ENCODE measurements around the gene SLC24A4. TPM values are rescaled to one million over a fixed set of nuclear protein-coding genes. Genes with fewer than 3 reads are reported as not detected.

The SLC24A4 gene
- total and polyA plus RNA-seq, 2 of the 4 experiments (the other 2 are of a cell fraction) = not detected

DNA sequence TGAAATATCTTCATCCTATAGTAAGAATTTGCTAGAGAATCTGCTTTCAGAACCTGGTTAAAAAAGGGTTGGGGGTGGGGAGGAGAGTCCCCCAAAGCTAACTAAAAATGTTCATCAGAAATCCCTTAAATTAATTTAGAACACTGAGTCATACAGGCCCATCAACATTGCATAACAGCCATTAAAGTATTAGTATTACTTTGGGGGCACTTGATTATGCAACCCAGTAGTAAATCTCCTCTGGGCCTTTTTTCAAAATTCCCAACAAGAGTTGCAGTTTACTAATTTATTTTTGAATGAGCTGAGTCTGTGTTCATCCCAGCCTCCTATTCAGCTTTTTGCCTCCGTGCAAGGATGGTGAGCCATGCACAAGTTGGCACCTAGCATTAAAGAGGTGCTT, 8.8 kb upstream of the SLC24A4 start:
- no peak for ATAC-seq (ENCODE audit: low read depth)

More for the DNA sequence above, 8.8 kb upstream of the SLC24A4 start:
- no peak overlapping the region for H3K14ac ChIP-seq (replicated peaks; ENCODE audit: low read depth, low read length)
- no peak overlapping the region for H2AK9ac ChIP-seq (replicated peaks; ENCODE audit: low read depth, low read length, poor library complexity)
- no peaks in the 10 kb centered on the region for H3K36me3 ChIP-seq (ENCODE audit: control insufficient read depth, insufficient read depth, low read length)
- POLR2A ChIA-PET (ENCODE audit: unreplicated experiment) = no interaction called here
- H2AFZ ChIP-seq (replicated peaks; ENCODE audit: low read length, poor library complexity) = no peak overlapping the region
- WGBS, 2 experiments (ENCODE audit: extremely low coverage in 2 of 2, insufficient read length in 1 of 2) = no CpG with 5 or more reads among the region's 1 CpG
- no peak overlapping the region for H3K4ac ChIP-seq (ENCODE audit: low read depth, low read length)
- H3K9me3 ChIP-seq (ENCODE audit: control insufficient read depth, insufficient read depth, low read length) = peaks cover 2% of the 10 kb centered on the region
- BruUV-seq (replicated peaks) = no TSS peak
- H4K8ac ChIP-seq (ENCODE audit: low read depth in 2 of 2, low read length in 2 of 2) = no peak overlapping the region
- no peak overlapping the region for H3K27ac ChIP-seq (ENCODE audit: insufficient read depth, low read length)
- dilution Hi-C loops (cut with HindIII; ENCODE audit: low sequenced_read_pairs, unreplicated experiment) = no loop called here
- H2BK120ac ChIP-seq (ENCODE audit: low read depth, low read length) = no peak overlapping the region
- intact Hi-C loops (cut with micrococcal nuclease) = no loop called here
- in situ Hi-C loops (cut with MboI; ENCODE audit: low sequenced_read_pairs) = no loop called here
- H4K5ac ChIP-seq (ENCODE audit: low read depth, low read length) = no peak overlapping the region
- H3K79me1 ChIP-seq (ENCODE audit: low read depth in 1 of 2, low read length in 2 of 2) = no peaks in the 10 kb centered on the region
- H3K23ac ChIP-seq (ENCODE audit: low read depth, low read length) = no peak overlapping the region
- H2AK5ac ChIP-seq (ENCODE audit: low read depth, low read length) = no peak overlapping the region
- H2BK15ac ChIP-seq (ENCODE audit: low read depth, low read length) = no peak overlapping the region
- no peak overlapping the region for H3K4me3 ChIP-seq (ENCODE audit: insufficient read depth, low read depth, low read length)
- no peak overlapping the region for H3K56ac ChIP-seq (ENCODE audit: extremely low read depth, insufficient read depth, low read length)
- no peak overlapping the region for H2BK20ac ChIP-seq (ENCODE audit: low read depth, low read length)
- no peak overlapping the region for H4K91ac ChIP-seq (ENCODE audit: insufficient read depth, low read depth, low read length)
- H3K18ac ChIP-seq (ENCODE audit: low read depth, low read length) = no peak overlapping the region
- peaks cover 15% of the 10 kb centered on the region; the same call in 1 of the 2 replicates for H3K27me3 ChIP-seq (ENCODE audit: control insufficient read depth, insufficient read depth, low read length)
- CTCF ChIA-PET = no interaction called here
- no peaks in the 10 kb centered on the region for H3K9me1 ChIP-seq (ENCODE audit: insufficient read depth, low read length)
- H2BK5ac ChIP-seq (ENCODE audit: low read depth, low read length, poor library complexity, severe bottlenecking) = no peak overlapping the region
- H3K4me1 ChIP-seq (ENCODE audit: control insufficient read depth, insufficient read depth, low read length) = no peaks in the 10 kb centered on the region
- H4K20me1 ChIP-seq (ENCODE audit: insufficient read depth, low read length) = no peaks in the 10 kb centered on the region
- no peak for DNase-seq
- no peak overlapping the region for H3K4me2 ChIP-seq (ENCODE audit: low read depth, low read length)
- H3K9ac ChIP-seq (ENCODE audit: low read depth, low read length) = no peak overlapping the region
- TF ChIP-seq RFX5 (IDR thresholded peaks at IDR 0.05; ENCODE audit: low read depth, low read length) = no peak

Data from IMR-90 (cell line).